H1 (cell line): ENCODE results near the gene IL31. TPM values are rescaled to one million over a fixed set of nuclear protein-coding genes. Genes with fewer than 3 reads are reported as not detected.

Experiments used
- CTCF ChIA-PET: fragments of 300-600 bp; sonication (Branson Sonifier 250); formaldehyde crosslinking; loops from one replicate; lab custom pipeline; 2021; ENCODE audit not compliant: partially characterized antibody; lab: Charles Lee
- POLR2A ChIA-PET: fragments of 300-600 bp; sonication (Branson Sonifier 250); formaldehyde crosslinking; loops from one replicate; lab custom pipeline; 2021; ENCODE audit warnings: inconsistent platforms; ENCODE audit not compliant: partially characterized antibody; lab: Charles Lee
- DNase-seq, 2 experiments: peaks; one replicate each; pipeline versions ENCODE4 v3.0.0 to v3.0.0-alpha.2; 2010 to 2022; ENCODE audit warnings: low spot score in 2 of 2, low read depth in 1 of 2, mixed read lengths in 1 of 2
- FAIRE-seq: peaks from 2 replicates; lab custom pipeline; 2011; peaks lifted over from hg19 to GRCh38; lab: Jason Lieb, UNC
- H2AFZ ChIP-seq: 2 replicates; pipeline ENCODE4 v1.8.1; 2012; ENCODE audit warnings: low read length, inconsistent platforms
- H2AK5ac ChIP-seq: 2 replicates; pipeline ENCODE4 v1.6.1; 2013; ENCODE audit warnings: low read depth, low read length
- H2BK120ac ChIP-seq: replicated peaks from 2 replicates; pipeline ENCODE3; 2013; ENCODE audit warnings: low read depth, low read length, inconsistent platforms
- H2BK12ac ChIP-seq: 2 replicates; pipeline ENCODE4 v1.6.1; 2013; ENCODE audit warnings: low read depth, low read length
- H2BK15ac ChIP-seq: 2 replicates; pipeline ENCODE4 v1.6.1; 2013; ENCODE audit warnings: low read length
- H2BK20ac ChIP-seq: 2 replicates; pipeline ENCODE4 v1.6.1; 2013; ENCODE audit warnings: low read length
- H2BK5ac ChIP-seq: 2 replicates; pipeline ENCODE4 v1.6.1; 2013; ENCODE audit warnings: low read depth, low read length
- H3K14ac ChIP-seq: 2 replicates; pipeline ENCODE4 v1.6.1; 2013; ENCODE audit warnings: inconsistent platforms; ENCODE audit not compliant: insufficient read length
- H3K18ac ChIP-seq: 2 replicates; pipeline ENCODE4 v1.6.1; 2013; ENCODE audit warnings: low read length; ENCODE audit errors: extremely low read depth
- H3K23ac ChIP-seq: 2 replicates; pipeline ENCODE4 v1.6.1; 2013; ENCODE audit warnings: inconsistent platforms; ENCODE audit not compliant: insufficient read length
- H3K23me2 ChIP-seq: 2 replicates; pipeline ENCODE4 v1.6.1; 2013; ENCODE audit warnings: low read depth, low read length
- H3K27ac ChIP-seq: 2 replicates; pipeline ENCODE4 v1.6.1; 2011; ENCODE audit warnings: low read depth, low read length, inconsistent platforms
- H3K27me3 ChIP-seq, 4 experiments: replicated peaks in 1 of 4; 1 replicate in 1 of 4; 2 replicates in 3 of 4; pipeline versions ENCODE4 v1.6.1 to v1.8.1; 2011 to 2013; ENCODE audit warnings: low read length in 3 of 4, mild to moderate bottlenecking in 3 of 4, inconsistent platforms in 2 of 4, mixed read lengths in 2 of 4, moderate library complexity in 1 of 4; ENCODE audit not compliant: control insufficient read depth in 3 of 4, insufficient read depth in 3 of 4; ENCODE audit errors: extremely low read depth in 1 of 4
- H3K36me3 ChIP-seq, 4 experiments: 2 replicates each; pipeline versions ENCODE4 v1.6.1 to v1.8.1; 2011 to 2013; ENCODE audit warnings: mild to moderate bottlenecking in 4 of 4, low read length in 3 of 4, moderate library complexity in 2 of 4, control low read depth in 1 of 4, inconsistent platforms in 1 of 4; ENCODE audit not compliant: insufficient read depth in 4 of 4, control insufficient read depth in 2 of 4
- H3K4ac ChIP-seq: replicated peaks from 2 replicates; pipeline ENCODE3; 2013; ENCODE audit warnings: low read length, low read depth, mixed read lengths, inconsistent platforms; ENCODE audit not compliant: insufficient read length
- H3K4me1 ChIP-seq, 4 experiments: replicated peaks in 1 of 4; 1 replicate in 1 of 4; 2 replicates in 3 of 4; pipeline versions ENCODE4 v1.6.1 to v1.8.1; 2011 to 2013; ENCODE audit warnings: low read length in 3 of 4, inconsistent platforms in 2 of 4, mixed read lengths in 1 of 4; ENCODE audit not compliant: insufficient read depth in 4 of 4, control insufficient read depth in 3 of 4
- H3K4me2 ChIP-seq, 2 experiments: 2 replicates each; pipeline versions ENCODE4 v1.6.1 to v1.8.1; 2011 to 2013; ENCODE audit warnings: low read depth in 2 of 2, low read length in 2 of 2, control low read depth in 1 of 2, inconsistent platforms in 1 of 2, mild to moderate bottlenecking in 1 of 2; ENCODE audit not compliant: insufficient read depth in 1 of 2
- H3K4me3 ChIP-seq, 4 experiments: fragments of 200-600, 300-600 bp in 1 of 4; sonication (generic), shearing (Covaris generic), sonication (Bioruptor Twin) in 1 of 4; 2 replicates each; pipeline versions ENCODE4 v1.5.1 to v1.8.1; 2011 to 2016; ENCODE audit warnings: low read length in 4 of 4, low read depth in 3 of 4, control low read depth in 2 of 4, inconsistent platforms in 2 of 4, mild to moderate bottlenecking in 2 of 4, mixed read lengths in 1 of 4, moderate library complexity in 1 of 4; ENCODE audit not compliant: insufficient read depth in 2 of 4; ENCODE audit errors: extremely low read depth in 1 of 4
- H3K56ac ChIP-seq: replicated peaks from 2 replicates; pipeline ENCODE3; 2013; ENCODE audit warnings: low read depth, mild to moderate bottlenecking, mixed read lengths, low read length, inconsistent platforms; ENCODE audit not compliant: insufficient read length
- H3K79me1 ChIP-seq: 2 replicates; pipeline ENCODE4 v1.6.1; 2013; ENCODE audit warnings: low read depth, low read length, control low read depth
- H3K79me2 ChIP-seq, 2 experiments: 2 replicates each; pipeline versions ENCODE4 v1.6.1 to v1.8.1; 2012 to 2013; ENCODE audit warnings: low read length in 2 of 2, mild to moderate bottlenecking in 2 of 2, inconsistent platforms in 1 of 2; ENCODE audit not compliant: insufficient read depth in 2 of 2, control insufficient read depth in 1 of 2
- H3K9ac ChIP-seq, 4 experiments: replicated peaks in 1 of 4; 1 replicate in 1 of 4; 2 replicates in 3 of 4; pipeline versions ENCODE4 v1.6.1 to v1.8.1; 2011 to 2013; ENCODE audit warnings: low read depth in 3 of 4, low read length in 3 of 4, control low read depth in 2 of 4, mild to moderate bottlenecking in 2 of 4, moderate library complexity in 2 of 4, inconsistent platforms in 1 of 4; ENCODE audit errors: extremely low read depth in 1 of 4
- H3K9me3 ChIP-seq, 2 experiments: 2 replicates each; pipeline versions ENCODE4 v1.6.1 to v1.8.1; 2012 to 2013; ENCODE audit warnings: mild to moderate bottlenecking in 2 of 2, moderate library complexity in 2 of 2, control low read depth in 1 of 2, inconsistent platforms in 1 of 2, low read depth in 1 of 2, low read length in 1 of 2, mixed read lengths in 1 of 2; ENCODE audit not compliant: insufficient read depth in 2 of 2
- H4K20me1 ChIP-seq, 2 experiments: replicated peaks in 1 of 2; 2 replicates each; pipeline versions ENCODE3 to v1.8.1; 2011 to 2013; ENCODE audit warnings: inconsistent platforms in 2 of 2, low read length in 2 of 2, mild to moderate bottlenecking in 1 of 2; ENCODE audit not compliant: insufficient read depth in 2 of 2, control insufficient read depth in 1 of 2
- H4K5ac ChIP-seq: 2 replicates; pipeline ENCODE4 v1.6.1; 2013; ENCODE audit warnings: low read length, low read depth, mixed read lengths, inconsistent platforms; ENCODE audit not compliant: insufficient read length
- H4K8ac ChIP-seq: 2 replicates; pipeline ENCODE4 v1.8.0; 2013; ENCODE audit warnings: mild to moderate bottlenecking, moderate library complexity, low read length, inconsistent platforms; ENCODE audit not compliant: insufficient read depth; ENCODE audit errors: extremely low read depth
- H4K91ac ChIP-seq: replicated peaks from 2 replicates; pipeline ENCODE3; 2013; ENCODE audit warnings: low read length, mixed read lengths, inconsistent platforms; ENCODE audit not compliant: insufficient read length
- CHD2 ChIP-seq: IDR thresholded peaks from 2 replicates; pipeline ENCODE4 v1.6.1; 2012; ENCODE audit warnings: low read length, improper control_type of control experiment
- EGR1 ChIP-seq: IDR thresholded peaks from 2 replicates; pipeline ENCODE4 v1.6.1; 2011; ENCODE audit warnings: low read depth, low read length, borderline replicate concordance
- FOSL1 ChIP-seq: IDR thresholded peaks from 2 replicates; pipeline ENCODE4 v1.6.1; 2011; ENCODE audit warnings: mild to moderate bottlenecking, low read depth, low read length, moderate library complexity; ENCODE audit not compliant: insufficient read depth
- HDAC2 ChIP-seq, 2 experiments: fragments of 300-600 bp in 1 of 2; sonication (generic) in 1 of 2; IDR thresholded peaks; 2 replicates each; pipeline ENCODE4 v1.6.1; 2011 to 2012; ENCODE audit warnings: low read depth in 2 of 2, low read length in 2 of 2, mild to moderate bottlenecking in 2 of 2, moderate library complexity in 2 of 2, borderline replicate concordance in 1 of 2, inconsistent platforms in 1 of 2
- JUN ChIP-seq: IDR thresholded peaks from 2 replicates; pipeline ENCODE4 v1.6.1; 2011; ENCODE audit warnings: low read depth, mild to moderate bottlenecking, improper control_type of control experiment, low read length
- POLR2A ChIP-seq, 2 experiments: IDR thresholded peaks; 1 replicate in 1 of 2; 2 replicates in 1 of 2; pipeline ENCODE4 v1.6.1; 2011; ENCODE audit warnings: low read depth in 2 of 2, low read length in 2 of 2, mild to moderate bottlenecking in 2 of 2; ENCODE audit errors: control extremely low read depth in 1 of 2
- POLR2AphosphoS5 ChIP-seq: IDR thresholded peaks from 2 replicates; pipeline ENCODE4 v1.6.1; 2011; ENCODE audit warnings: low read depth, low read length
- POU5F1 ChIP-seq: IDR thresholded peaks from 2 replicates; pipeline ENCODE4 v1.6.1; 2011; ENCODE audit warnings: low read depth, mild to moderate bottlenecking, low read length, moderate library complexity
- RAD21 ChIP-seq, 2 experiments: IDR thresholded peaks in 1 of 2; conservative IDR thresholded peaks in 1 of 2; 2 replicates each; pipeline ENCODE4 v1.6.1; 2011; ENCODE audit warnings: low read depth in 2 of 2, low read length in 2 of 2, improper control_type of control experiment in 1 of 2, inconsistent platforms in 1 of 2, mild to moderate bottlenecking in 1 of 2, moderate library complexity in 1 of 2
- SP1 ChIP-seq: IDR thresholded peaks from 2 replicates; pipeline ENCODE4 v1.6.1; 2011; ENCODE audit warnings: low read depth, low read length
- SP2 ChIP-seq: IDR thresholded peaks from 2 replicates; pipeline ENCODE4 v1.6.1; 2012; ENCODE audit warnings: mild to moderate bottlenecking, low read length, inconsistent platforms
- TBP ChIP-seq: IDR thresholded peaks from 2 replicates; pipeline ENCODE4 v1.6.1; 2011; ENCODE audit warnings: low read depth, low read length, improper control_type of control experiment
- TCF12 ChIP-seq: IDR thresholded peaks from 2 replicates; pipeline ENCODE4 v1.6.1; 2011; ENCODE audit warnings: low read depth, mild to moderate bottlenecking, low read length
- WGBS, 2 experiments: shearing (Covaris generic) in 1 of 2; methylation state at CpG; one replicate each; pipeline versions ENCODE4 v1.1.6 to v1.1.7; 2013 to 2015; ENCODE audit warnings: low lambda C conversion rate in 2 of 2, mixed read lengths in 2 of 2, inconsistent platforms in 1 of 2, low coverage in 1 of 2, missing lambda C conversion rate in 1 of 2; ENCODE audit not compliant: insufficient replicate concordance in 2 of 2, insufficient coverage in 1 of 2, insufficient read length in 1 of 2; ENCODE audit errors: extremely low coverage in 1 of 2, missing lambda C conversion rate in 1 of 2; 5-methylcytosine and 5-hydroxymethylcytosine counted together
- polyA plus RNA-seq, 7 experiments: library from polyadenylated mRNA; depleted of rRNA in 3 of 7; stranded (reverse) in 5 of 7; unstranded in 2 of 7; fragments of >200 nt in 5 of 7; fragments of 200-250 nt in 2 of 7; gene quantifications; 1 replicate in 5 of 7; 2 replicates in 1 of 7; 4 replicates in 1 of 7; pipeline versions ENCODE4 v1.2.1 to v1.2.3, GENCODE V29; 2011 to 2013; ENCODE audit warnings: missing spikeins in 2 of 7, mixed read lengths in 2 of 7
- total RNA-seq: library from RNA; stranded (reverse); fragmentation: NEBNext Ultra II Directional; extraction: Animal tissue kit (Norgen Biotek cat#: 25700); gene quantifications from 2 replicates; pipeline ENCODE4 v1.2.1, GENCODE V29; 2021
- TF ChIP-seq, protein P1 (sequence below): IDR thresholded peaks from 2 replicates; pipeline ENCODE4 v1.6.1; 2012; ENCODE audit warnings: inconsistent platforms

Gene IL31
- total and polyA plus RNA-seq, 2 of the 8 experiments (the other 6 are each of a cell fraction or from before 2014, with no cell fraction given): not detected

DNA sequence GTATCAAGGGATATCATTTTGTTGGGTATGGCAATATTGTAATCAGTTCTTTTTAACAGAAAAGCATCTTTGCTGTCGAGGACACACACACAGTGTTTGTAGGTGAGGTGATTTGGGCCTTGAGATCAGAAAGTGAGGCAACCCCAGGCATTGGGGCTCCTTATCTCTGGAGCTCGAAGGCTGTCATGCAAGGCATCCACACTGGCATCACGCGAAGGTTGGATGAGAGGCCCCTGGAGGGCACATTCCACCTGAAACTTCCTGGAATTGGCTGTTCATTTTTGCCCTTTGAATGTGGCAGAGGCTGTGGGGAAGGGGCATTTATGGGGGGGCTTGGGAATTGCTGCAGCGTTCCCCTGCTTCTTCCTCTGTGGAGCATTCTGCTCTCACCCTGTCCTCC, 45.5 kb downstream of the IL31 start:
- Histone ChIP-seq H3K4me3 (no peak overlapping the region), H3K27me3 (no peaks in the 10 kb centered on the region), H3K23me2 (no peaks in the 10 kb centered on the region), H3K79me2 (no peaks in the 10 kb centered on the region; a peak in 2 of 4 replicates), H4K91ac (no peak overlapping the region), H3K4ac (no peak overlapping the region), H3K27ac (no peak overlapping the region), H4K5ac (no peak overlapping the region), H3K14ac (no peak overlapping the region), H2BK20ac (no peak overlapping the region), H3K4me2 (no peak overlapping the region), H3K4me1 (peaks cover 0 to 4% (median 2%) of the 10 kb centered on the region in 4 experiments; a peak in 3 of 7 replicates), H3K36me3 (peaks cover 0 to 14% (median 2%) of the 10 kb centered on the region in 4 experiments; a peak in 4 of 8 replicates), H2AK5ac (no peak overlapping the region), H3K9me3 (no peaks in the 10 kb centered on the region), H2BK120ac (no peak overlapping the region), H2BK12ac (no peak overlapping the region), H3K18ac (no peak overlapping the region), H4K8ac (no peak overlapping the region), H2AFZ (no peak overlapping the region), H2BK5ac (no peak overlapping the region; the same call in 1 of the 2 replicates), H3K9ac (no peak overlapping the region), H4K20me1 (peaks cover 2 to 7% of the 10 kb centered on the region in 2 experiments), H3K79me1 (0 out of 2 replicates have a peak, but pooled peaks cover 2% of the 10 kb centered on the region), H3K23ac (no peak overlapping the region), H2BK15ac (no peak overlapping the region), H3K56ac (no peak overlapping the region)
- DNase-seq (no peak), FAIRE-seq (no peak)
- ChIA-PET POLR2A (interaction anchor here (0.7 kb wide), 1 partner anchor 76 kb away, joined by 3 read pairs; no protein-coding TSS in a partner anchor), CTCF (interaction anchor here (0.6 to 18.2 kb wide), 7 partner anchors 8 to 68 kb away, joined by 3 to 379 read pairs (median 3); no protein-coding TSS in a partner anchor)
- WGBS, 2 experiments: 95% methylated on average over 5 of the region's 5 CpGs; no CpG with 5 or more reads in 1 of the 2 experiments
- TF ChIP-seq POLR2A (IDR thresholded peaks at IDR 0.05; ENCODE audit: control extremely low read depth in 1 of 2, low read depth in 2 of 2, low read length in 2 of 2) (no peak), SP2 (no peak), HDAC2 (IDR thresholded peaks at IDR 0.05; ENCODE audit: borderline replicate concordance in 1 of 2, low read depth in 2 of 2, low read length in 2 of 2) (no peak), FOSL1 (no peak), TCF12 (no peak), POLR2AphosphoS5 (no peak), RAD21 (IDR thresholded peaks at IDR 0.05 in 1 of 2, conservative IDR thresholded peaks at IDR 0.05 in 1 of 2; ENCODE audit: low read depth in 2 of 2, low read length in 2 of 2) (no peak), EGR1 (no peak), POU5F1 (no peak), JUN (no peak), SP1 (no peak), CHD2 (no peak), TBP (no peak)
- TF ChIP-seq, protein P1, sequence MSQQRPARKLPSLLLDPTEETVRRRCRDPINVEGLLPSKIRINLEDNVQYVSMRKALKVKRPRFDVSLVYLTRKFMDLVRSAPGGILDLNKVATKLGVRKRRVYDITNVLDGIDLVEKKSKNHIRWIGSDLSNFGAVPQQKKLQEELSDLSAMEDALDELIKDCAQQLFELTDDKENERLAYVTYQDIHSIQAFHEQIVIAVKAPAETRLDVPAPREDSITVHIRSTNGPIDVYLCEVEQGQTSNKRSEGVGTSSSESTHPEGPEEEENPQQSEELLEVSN: no peak
